A549 treated with CpdA at 1 μM for 4 hours (cell line): ENCODE results near the gene NUPR2. TPM values are rescaled to one million over a fixed set of nuclear protein-coding genes. Genes with fewer than 3 reads are reported as not detected.

ENCODE experiments used
- total RNA-seq: library from RNA; stranded (reverse); fragments of 200-300 nt; extraction: Qiagen RNA extraction; gene quantifications from 5 replicates; pipeline ENCODE4 v1.2.3, GENCODE V29; 2022; ENCODE audit warnings: low read depth

The NUPR2 gene, protein sequence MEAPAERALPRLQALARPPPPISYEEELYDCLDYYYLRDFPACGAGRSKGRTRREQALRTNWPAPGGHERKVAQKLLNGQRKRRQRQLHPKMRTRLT
- not detected in 5 replicates for total RNA-seq

DNA sequence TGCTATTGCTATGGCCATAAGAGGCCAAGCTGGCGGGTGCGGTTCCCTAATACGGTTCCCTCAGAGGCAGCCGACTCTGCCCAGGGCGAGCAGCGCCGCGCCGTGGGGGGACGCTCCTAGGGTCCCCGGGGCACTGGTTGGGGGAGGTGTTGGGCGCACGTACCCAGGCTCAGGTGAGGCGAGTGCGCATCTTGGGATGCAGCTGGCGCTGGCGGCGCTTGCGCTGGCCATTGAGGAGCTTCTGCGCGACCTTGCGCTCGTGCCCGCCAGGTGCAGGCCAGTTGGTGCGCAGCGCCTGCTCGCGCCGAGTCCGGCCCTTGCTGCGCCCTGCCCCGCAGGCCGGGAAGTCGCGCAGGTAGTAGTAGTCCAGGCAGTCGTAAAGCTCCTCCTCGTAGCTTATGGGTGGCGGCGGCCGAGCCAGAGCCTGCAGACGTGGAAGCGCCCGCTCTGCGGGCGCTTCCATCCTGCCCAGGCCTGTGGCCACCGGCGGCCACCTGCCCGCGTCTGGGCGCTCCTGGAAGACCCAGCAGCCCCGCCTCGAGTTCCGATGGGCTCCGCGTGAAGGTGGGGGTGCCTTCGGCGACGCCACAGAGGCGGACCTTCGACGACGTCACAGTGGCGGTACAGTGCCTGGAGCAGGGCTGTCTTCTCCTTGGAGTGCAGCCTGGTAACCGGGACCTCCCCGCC lies at the start of gene NUPR2:
NUPR2 (minus strand) TSS at position 566 of the 687 bp plus-strand sequence; CDS start at position 463, 103 bp downstream.

DNA sequence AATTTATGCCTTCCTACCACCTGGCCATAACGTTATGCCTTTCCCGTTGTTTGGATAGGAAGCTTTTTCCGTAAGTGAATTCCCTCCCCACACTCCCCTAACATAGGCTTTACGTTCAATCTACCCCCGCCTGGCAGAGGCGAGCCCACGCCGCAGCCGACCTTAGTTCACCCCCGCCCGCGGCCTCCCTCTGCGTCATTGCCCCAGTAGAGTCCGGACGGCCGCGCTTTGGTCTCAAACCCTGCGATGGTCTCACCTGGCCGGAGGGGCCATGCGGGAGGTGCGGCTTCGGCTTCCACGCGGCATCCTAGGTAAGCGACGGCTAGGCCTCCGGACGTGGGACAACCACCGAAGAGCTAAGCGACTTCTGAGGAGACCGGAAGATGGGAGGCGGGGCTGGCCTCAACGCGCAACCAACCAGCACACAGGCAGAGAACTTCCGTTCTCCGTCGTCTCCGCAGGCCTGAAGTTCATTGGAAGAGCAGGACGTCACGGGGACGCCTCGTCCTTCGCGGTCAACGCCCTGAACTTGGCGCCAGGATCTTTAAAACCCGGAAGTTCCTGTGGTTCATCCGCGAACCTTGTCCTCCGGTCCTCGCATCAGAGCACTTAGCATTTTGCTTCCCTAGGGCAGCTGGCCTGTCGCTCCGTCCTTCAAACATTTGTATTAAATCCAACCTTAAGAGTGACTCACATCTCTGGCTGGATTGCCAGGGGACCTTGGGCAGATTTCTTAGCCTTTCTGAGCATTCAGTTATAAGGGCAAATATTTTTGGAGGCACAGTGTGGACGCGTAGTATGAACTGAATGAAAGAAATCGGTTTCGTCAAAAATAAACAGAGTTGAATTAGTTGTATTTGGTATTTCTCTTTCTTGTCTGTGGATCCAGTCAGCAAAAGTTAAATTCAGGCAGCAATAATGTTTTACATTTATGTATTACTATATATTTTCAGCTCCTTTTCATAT lies 9.8 kb downstream of the NUPR2 start, which contains the start of gene CHCHD2:
CHCHD2 (minus strand) TSS at position 369 of the 966 bp plus-strand sequence; CDS start at position 306, 63 bp downstream.

DNA sequence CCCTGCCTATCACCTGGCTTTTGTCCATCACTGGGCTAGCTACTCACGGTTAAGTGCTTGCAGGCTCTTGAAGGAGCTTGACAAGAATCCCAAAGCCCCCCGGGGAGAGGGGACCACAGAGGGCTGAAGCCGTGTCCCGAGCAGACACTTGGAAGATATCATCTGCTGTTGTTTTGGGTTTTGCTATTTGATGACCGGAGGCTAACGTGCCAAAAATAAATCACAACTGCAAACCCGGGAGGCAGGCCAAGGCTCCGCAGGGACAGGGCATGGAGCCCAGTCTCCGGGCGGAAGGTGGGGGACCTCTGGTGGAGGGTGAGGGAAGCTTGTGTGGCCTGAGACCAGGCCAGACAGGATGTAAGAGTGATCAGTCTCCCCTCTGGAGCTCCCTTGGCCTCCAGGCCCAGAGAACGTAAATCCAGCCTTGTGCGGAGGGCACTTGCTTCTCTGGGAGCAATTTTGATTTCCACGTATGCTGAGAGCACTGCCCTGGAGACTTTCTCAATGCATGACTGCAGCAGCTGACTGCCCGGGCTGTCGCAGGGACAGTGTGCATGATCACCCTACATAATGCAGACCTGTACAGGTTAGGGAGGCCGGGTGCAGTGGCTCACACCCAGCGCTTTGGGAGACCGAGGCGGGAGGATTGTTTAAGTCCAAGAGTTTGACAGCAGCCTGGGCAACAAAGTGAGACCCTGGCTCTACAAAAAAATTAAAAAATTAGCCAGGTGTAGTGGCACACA lies 23.3 kb downstream of the NUPR2 start, which contains the start of gene PHKG1:
PHKG1 (minus strand) TSS at position 164 of the 743 bp plus-strand sequence. CDS start 4,011 bp downstream, outside the sequence.

Other genes with a start within 250 kb of the NUPR2 start
- gene ZNF713, start 229.0 kb downstream of the NUPR2 start, total RNA-seq, result 0.35 to 1.2 TPM (median 0.70 TPM) in 5 replicates
- 23.6 to 32.1 TPM (median 27.6 TPM) in 5 replicates for gene MRPS17, start 164.5 kb downstream of the NUPR2 start, total RNA-seq
- 42.6 to 57.4 TPM (median 47.9 TPM) in 5 replicates for gene NIPSNAP2, start 151.8 kb downstream of the NUPR2 start, total RNA-seq
- 26.1 to 33.1 TPM (median 28.6 TPM) in 5 replicates for gene PSPH, start 65.0 kb downstream of the NUPR2 start, total RNA-seq
- gene CCT6A, start 64.7 kb downstream of the NUPR2 start, total RNA-seq, result 281 to 310 TPM (median 294 TPM) in 5 replicates
- 107 to 120 TPM (median 114 TPM) in 5 replicates for gene SUMF2, start 52.1 kb downstream of the NUPR2 start, total RNA-seq
- 0.39 to 1.2 TPM (median 0.41 TPM) in 5 replicates for gene PHKG1, start 23.5 kb downstream of the NUPR2 start, total RNA-seq
- 555 to 740 TPM (median 676 TPM) in 5 replicates for gene CHCHD2, start 9.9 kb downstream of the NUPR2 start, total RNA-seq